Activated T-cell treated with anti-CD3 and anti-CD28 coated beads for 1 hour (primary cell): ENCODE data around the gene ZMYND19.
"Not testable (repeated sequence)": the region's sequence is repeated elsewhere in the genome, so short reads cannot be mapped to it uniquely, and the experiment has no call there.

Experiments used
- DNase-seq: peaks from one replicate; pipeline ENCODE4 v3.0.0-alpha.2; 2020; ENCODE audit warnings: low read depth

ZMYND19 gene

DNA sequence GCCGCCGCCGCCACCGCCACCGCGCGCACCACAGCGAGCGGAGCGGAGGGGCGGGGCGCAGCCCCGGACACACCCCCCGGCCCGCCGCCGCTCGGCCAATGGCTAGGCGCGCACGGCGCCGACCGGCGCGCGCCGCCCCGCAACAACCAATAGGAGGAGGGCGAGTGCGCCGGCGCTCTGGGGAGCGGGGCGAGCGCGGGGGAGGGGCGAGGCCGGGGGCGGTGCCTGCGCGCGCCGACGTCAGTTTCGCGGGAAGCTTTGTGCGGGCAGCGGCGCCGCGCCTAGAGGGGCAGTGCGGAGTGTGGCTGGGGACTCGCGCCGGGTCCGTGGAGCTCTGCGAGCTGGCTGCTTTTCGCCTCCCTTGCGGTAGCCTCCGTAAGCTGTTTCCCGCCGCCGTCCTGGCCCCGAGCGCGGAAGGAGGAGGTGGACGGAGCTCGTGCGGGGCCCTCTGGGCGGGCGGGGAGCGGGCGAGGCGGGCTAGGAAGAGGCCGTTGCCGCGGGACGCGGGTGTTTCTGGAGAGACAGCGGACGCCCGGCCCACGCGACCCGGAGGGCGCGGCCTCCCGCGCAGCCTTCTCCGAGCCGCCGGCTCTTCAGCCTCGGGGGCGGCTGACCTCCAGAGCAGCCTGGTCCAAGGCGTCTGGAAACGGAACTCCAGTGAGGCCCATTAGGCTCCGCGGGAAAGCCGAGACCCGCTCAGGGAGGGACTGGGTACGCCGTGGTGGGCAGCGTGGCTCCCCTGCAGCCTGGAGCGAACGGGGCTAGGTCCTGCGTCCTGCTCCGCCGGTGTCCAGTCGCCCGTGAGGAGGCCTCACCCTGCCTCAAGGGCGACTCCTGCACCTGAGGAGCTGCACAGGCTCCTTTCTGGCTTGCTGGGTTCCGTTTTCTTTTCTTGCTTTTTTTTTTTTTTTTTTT lies at the start of gene ZMYND19:
TSS of gene ZMYND19 (minus strand) at position 44 of the 915 bp plus-strand sequence. CDS start 249 bp downstream, outside the sequence.
- peak; percentile 91 for DNase-seq

DNA sequence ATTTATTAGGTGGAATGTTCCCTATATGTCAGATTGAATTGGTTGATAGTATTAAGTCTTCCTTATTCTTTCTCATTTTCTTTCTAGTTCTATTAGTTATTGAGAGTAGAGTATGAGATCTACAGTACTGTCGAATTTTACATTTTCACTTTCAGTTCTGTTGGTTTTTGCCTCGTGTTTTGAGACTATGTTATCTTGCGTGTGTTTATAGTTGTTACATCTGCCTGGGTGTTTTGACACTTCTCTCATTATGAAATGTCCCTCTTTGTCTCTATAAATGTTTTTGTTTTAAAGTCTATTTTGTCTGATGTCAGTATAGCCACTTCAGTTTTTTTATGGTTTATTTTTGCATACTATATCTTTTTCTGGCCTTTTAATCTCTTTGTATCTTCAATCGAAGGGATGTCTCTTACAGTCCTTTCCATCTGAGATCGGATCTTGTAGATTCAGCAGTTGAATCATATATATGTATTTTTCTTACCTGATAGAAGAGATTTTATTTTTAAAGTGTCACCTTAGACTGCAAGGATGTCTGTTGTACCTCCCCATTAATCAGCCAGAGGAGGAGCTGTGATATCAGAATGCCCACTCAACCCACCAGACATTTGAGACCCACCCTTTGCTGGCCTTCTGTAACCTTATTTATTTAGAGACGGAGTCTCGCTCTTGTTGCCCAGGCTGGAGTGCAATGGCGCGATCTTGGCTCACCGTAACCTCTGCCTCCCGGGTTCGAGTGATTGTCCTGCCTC lies 49.2 kb upstream of the ZMYND19 start:
- no peak for DNase-seq

DNA sequence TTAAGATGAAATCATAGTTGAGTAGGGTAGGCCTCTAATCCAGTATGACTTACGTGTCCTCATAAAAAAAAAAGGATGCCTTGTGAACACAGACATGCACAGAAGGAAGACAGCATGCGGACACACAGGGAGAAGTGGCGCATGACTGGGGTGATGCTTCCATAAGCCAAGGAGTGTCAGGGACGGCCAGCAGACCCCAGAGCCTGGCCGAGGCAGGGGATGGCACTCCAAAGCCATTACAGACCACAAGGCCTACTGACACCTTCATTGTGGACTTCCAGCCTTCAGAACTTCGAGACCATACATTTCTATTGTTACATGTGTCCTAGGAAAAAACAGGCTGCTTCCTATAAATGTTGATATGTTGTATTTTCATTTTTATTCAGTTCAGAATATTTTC lies 48.4 kb upstream of the ZMYND19 start:
- no peak for DNase-seq

DNA sequence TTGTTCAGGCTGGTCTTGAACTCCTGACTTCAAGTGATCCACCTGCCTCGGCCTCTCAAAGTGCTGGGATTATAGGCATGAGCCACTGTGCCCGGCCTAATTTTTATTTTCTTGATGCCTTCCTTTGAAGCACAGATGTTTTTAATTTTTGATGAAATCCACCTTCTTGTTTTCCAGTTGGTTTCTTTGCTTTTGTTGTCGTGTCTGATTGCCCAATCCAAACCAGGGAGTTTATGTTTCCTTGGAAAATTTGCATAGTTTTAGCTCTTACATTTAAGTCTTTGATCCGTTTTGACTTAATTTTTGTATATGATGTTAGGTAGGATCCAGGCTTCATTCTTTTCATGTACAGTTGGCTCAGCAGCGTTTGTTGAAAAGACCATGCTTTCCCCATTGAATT lies 43.7 kb upstream of the ZMYND19 start:
- DNase-seq, result no peak

DNA sequence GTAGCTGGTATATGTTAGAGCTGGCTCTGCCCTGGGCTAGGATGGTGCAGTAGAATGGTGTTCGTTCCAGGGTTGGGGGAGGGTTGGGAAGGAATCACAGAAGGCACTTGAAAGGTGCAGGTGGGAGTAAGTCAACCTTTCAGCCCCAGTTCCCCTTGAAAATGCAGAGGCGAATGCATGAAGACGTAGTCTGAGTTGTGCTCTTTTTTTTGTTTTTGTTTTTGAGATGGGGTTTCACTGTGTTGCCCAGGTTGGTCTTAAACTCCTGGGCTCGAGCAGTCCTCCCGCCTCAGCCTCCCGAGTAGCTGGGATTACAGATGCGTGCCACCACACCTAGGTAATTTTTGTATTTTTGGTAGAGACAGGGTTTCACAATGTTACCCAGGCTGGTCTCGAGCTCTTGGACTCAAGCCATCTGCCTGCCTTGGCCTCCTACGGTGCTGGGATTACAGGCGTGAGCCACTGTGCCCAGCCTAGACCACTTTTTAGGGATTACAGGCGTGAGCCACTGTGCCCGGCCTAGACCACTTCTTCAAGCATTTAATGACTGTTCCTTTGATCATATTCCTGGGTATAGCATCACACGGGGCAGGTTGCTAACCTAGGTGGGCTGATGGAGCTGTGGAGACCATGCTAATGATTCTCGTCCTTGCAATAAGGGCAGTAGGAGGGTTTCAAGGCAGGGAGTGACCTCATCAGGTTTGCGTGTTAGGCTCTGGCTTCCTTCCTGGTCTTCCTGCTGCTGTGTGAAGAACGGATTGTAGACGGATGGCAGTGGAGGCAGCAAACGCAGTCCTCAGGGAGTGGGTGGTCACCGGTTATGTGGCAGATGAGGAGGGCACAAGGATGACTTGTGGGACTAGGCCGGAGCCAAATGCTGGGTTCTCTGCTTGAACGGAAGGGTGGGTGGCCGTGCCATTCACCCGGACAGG lies 42.2 kb upstream of the ZMYND19 start:
- DNase-seq, result no peak

DNA sequence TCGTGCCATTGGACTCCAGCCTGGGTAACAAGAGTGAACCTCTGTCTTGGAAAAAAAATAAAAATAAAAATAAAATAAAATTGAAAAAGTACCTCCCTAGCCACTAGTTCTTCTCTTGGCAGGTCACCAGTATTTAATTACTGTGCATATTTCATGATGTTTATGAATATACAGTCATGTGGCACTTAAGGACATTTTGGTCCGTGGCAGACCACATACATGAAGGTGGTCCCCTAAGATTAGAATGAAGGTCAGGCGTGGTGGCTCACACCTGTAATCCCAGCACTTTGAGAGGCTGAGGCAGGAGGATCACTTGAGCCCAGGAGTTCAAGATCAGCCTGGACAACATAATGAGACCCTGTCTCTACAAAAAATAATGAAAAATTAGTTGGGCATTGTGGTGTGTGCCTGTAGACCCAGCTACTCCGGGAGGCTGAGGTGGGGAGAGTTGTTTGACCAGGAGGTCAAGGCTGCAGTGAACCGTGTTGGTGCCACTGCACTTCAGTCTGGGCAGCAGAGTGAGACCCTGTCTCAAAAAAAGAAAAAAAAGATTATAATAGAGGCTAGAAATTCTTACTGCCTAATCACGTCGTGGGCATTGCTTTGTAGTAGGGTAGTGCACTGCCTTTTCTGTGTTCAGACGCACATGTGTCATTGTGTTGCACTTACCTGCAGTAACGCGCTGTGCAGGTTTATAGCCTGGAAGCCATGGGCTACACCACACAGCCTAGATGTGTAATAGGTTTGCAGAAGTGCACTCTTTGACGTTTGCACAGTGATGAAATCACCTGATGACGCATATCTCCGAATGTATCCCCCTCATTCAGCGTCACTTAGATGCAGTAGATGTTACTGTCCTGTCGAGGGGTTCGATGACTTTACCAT lies 41.3 kb upstream of the ZMYND19 start:
- no peak for DNase-seq

DNA sequence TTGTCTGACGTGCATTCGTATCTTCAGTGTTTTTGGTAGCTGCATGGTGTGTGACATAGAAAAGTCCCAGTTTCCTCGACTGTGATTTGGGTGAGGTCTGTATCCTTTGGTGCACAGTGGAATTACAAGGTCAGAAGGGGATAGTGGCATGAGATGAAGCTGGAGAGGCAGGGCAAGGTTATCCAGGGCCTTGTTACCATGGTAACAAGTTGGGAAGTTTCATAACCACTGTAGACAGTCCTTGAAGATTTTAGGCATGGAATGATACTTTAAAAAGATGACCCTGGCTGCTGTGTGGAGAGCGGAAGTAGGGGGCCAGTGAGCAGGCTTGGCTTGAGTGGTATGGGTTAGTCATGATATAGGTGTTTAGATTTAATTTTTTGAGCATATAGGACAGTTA lies 40.4 kb upstream of the ZMYND19 start:
- no peak for DNase-seq

DNA sequence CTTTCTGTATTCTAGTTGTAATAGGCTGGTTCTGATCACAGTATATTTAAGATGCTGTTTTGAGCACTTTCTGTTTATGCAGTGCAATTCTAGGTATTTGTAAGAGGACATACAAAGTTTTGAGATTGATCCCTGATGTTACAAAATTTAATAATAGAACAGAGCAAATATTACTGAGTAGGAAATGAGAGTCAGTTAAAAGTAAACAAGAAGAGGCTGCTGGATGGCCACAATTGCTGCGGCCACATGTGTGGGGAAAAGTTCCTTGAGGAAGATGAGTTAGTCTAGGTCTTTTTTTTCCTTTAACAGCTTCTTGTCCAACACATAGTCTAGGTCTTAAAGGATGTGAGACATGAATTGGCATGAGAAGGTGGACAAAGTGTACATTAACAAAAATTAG lies 39.8 kb upstream of the ZMYND19 start:
- no peak for DNase-seq

DNA sequence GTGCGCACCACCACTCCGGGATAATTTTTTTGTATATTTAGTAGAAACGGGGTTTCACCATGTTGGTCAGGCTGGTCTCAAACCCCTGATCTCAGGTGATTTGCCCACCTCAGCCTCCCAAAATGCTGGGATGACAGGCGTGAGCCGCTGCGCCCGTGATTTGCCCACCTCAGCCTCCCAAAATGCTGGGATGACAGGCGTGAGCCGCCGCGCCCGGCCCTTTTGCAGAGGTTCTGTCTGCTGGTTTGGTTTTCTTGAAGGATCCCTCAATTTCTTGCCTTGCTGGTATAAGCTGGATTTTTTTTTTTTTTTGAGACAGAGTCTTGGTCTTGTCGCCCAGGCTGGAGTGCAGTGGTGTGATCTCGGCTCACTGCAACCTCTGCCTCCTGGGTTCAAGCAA lies 37.1 kb upstream of the ZMYND19 start:
- DNase-seq, result not testable (repeated sequence)

DNA sequence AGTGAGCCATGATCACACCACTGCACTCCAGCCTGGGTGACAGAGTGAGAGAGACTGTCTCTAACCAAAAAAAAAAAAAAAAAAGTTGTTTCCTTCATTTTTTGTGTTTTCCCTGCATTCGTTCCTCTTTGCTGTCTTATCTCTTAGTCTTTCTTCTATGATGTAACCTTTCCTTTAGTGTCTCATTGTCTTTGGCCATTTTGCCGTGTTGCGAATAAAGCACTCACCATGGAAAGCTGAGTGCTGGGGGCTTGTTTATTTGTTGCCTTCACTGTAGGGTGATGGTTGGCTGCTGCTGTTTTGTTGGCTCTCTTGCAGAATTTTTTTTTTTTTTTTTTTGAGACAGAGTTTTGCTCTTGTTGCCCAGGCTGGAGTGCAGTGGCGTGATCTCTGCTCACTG lies 36.2 kb upstream of the ZMYND19 start:
- no peak for DNase-seq

DNA sequence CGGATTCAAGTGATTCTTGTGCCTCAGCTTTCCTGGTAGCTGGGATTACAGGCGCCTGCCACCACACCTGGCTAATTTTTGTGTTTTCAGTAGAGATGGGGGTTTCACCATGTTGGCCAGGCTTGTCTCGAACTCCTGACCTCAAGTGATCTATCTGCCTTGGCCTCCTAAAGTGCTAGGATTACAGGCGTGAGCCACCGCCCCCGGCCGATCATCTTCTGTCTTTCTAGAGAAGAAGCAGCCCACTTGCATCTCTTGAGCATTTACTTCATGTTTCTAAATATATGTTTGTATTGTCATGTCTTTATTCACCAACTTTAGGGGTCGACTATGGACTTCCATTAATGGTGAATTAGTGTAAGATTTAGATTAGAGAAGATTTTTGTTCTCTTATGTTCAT lies 31.9 kb upstream of the ZMYND19 start:
- not testable (repeated sequence) for DNase-seq

DNA sequence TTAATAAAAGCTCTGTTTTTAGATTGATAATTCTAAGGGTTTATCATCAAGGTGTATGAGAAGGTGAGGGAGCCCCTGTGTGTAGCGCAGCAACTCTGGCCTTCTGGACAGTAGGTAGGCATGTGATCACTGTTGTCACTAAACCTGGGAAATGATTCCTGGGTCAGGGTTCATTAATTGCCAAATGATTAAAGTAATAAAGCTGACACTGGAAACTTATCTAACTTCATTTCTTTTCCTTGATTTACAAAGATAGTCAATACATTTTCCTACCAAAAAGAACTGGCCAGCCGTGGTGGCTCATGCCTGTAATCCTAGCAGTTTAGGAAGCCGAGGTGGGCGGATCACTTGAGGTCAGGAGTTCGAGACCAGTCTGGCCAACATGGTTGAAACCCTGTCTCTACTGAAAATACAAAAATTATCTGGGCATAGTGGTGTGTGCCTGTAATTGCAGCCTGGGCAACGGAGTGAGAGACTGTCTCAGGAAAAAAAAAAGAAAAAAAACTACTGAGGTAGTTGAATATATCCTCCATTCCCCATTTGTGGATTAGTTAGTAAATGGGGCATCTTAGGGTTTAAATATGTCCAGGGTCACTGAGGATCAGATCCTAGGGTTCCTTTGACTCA lies 30.9 kb upstream of the ZMYND19 start:
- DNase-seq, result no peak

DNA sequence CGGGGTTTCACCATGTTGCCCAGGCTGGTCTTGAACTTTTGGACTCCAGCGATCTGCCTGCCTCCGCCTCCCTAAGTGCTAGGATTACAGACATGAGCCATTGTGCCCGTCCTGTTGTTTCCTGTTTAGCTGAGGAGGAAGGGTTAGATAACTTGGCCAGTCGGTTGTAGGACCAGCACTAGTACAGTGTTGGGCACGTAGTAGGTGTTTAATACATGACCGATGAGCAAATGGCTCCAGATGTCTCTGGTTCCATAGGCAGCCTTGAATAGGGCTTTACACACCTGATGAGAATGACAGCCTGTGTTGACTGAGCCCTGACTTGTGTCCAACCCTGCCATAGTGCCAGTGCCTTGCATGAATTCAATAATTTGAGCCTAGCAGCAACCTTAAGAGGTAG lies 30.3 kb upstream of the ZMYND19 start:
- DNase-seq, result no peak

DNA sequence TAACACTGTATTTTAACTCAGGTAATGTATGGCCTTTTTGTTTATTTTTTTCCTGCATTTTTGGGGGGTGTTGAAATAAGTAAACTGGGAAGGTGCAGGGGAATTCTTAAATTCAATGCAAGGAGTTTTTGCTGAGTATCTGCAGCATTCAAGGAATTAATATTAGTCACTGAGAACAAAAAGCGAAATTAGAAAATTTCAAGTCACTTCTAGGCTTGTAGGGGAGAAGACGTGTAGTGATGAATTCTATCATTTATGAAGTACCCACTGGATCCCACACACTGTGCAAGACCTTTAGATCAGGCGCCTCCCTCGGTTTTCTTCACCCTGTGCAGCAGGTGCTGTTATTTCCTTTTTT lies 29.7 kb upstream of the ZMYND19 start:
- no peak for DNase-seq

DNA sequence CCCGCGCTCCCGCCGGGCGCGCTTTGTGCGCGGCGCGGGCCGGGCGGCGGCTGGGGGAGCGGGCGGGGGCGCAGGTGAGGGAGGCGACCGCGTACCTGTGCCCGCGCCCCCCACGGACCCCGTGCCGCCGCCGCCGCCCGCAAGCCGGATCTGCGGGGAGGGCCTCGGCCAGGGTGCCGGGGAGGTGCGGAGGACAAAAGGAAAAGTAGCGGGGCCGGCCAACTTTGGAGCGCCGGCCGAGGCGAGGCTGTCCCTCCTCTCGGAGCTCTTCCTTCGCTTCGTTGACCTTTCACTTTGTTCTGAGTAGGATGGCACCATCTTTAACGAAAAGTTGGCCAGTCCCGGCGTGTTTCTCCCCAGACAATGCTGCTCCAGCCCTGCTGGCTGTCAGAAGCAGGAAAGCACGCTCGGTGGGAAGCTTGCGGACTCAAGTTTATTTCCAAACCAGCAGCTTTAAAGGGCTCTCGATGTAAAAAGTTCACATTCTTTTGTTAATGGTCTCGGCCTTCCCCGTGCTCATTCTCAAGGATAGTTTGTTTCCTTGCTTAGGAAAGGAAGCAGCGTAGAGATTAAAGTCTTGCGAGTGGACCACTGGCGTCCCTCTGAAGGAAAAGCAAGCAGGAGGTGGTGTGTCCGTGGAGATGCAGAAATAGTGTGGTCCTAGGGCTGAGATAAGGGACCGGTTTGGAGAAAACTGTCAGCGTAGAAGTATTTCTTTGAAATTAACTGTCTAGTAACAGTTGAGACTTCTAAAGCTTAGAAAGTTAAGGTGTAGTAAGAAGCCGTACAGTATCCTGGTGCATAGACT lies 29.1 kb upstream of the ZMYND19 start:
- no peak for DNase-seq

DNA sequence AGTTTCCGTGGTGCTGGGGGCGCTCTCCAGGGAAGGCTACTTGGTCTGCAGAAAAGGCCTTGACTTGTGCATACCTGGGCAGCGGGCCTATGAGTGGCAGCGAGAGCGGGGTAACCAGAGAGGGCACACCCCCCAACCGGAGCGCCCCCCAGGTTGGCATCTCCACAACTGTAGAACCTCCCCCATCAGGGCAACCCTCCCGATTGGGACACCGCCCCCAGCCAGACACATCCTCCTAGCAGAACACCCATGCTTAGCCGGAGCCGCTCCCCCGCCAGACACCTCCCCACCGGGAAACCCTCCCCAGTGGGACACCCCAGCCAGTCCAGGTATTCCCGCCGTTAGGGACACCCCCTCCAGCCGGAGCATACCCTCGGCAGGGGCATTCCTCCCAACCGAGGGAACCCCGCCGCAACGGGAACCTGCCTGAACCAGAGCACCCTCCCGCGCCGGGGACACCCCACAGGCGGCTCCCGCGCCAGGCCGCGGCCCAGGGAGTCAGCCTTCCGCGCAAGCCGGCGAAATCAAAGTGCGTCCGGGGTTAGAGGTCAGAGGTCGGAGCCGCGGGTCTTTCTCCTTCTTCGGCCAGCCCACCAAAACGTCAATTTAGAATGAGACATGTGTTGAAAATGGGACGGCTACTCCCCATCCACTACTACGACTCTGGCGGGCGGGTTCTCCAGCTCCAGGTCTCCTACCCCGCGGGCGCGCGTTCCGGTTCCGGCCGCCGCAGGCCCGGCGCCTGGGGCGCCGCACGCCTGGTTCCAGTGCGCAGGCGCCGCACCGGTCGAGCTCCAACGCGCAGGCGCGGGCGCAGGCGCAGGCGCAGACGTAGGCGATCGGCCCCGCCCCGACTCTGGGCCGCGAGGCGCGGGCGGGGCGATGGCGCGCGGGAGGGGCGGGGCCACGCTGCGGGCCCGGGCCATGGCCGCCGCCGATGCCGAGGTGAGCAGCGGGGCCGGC lies 28.1 kb upstream of the ZMYND19 start, which contains the start of gene EHMT1:
TSS of gene EHMT1 (plus strand) at position 901 of the 963 bp plus-strand sequence. CDS start at position 925, 24 bp downstream.
- peak; percentile 88 for DNase-seq

DNA sequence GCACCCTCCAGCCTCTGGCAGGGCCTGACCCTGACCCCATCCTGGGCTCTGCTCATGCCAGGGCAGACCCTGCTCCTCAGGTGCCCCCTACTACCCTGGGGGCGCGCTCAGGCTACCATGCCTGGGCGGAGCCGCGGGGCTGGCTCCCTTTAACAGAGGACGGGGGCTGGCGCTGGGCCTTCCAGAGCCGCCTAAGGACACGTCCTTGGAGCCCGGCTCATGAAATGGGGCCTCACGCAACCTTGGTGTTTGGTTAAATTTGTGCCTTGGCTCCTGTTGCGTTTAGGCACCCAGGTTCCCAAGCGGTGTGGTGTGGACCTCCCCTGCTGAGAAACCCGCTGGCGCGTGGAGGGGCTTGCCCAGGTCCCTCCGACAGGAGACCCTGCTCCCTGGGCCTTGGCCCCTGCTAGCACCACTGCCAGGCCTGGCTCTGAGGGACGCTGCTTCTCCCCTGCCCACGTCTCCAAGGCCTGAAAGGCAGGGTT lies 25.1 kb upstream of the ZMYND19 start:
- no peak for DNase-seq

DNA sequence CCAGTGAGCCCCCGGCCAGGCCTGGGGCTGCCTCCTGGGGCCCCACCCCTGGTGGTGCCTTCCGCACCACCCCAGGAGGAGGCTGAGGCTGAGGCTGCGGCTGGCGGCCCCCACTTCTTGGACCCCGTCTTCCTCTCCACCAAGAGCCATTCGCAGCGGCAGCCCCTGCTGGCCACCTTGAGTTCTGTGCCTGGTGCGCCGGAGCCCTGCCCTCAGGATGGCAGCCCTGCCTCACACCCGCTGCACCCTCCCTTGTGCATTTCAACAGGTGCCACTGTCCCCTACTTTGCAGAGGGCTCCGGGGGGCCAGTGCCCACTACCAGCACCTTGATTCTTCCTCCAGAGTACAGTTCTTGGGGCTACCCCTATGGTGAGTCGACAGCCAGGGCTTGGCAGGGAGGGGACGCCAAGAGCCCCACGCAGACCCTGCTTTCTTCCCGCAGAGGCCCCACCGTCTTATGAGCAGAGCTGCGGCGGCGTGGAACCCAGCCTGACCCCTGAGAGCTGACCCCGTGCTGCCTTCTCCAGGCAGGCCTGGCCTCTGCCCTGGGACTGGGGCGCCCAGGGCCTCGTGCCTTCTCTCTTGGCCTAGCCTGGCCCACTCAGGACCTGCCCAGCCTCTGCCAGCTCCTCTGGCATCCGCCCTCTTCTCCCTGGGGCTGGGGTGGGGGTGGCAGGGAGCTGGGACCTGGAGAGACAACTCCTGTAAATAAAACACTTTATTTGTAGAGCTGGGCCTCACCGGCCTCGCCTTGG lies 24.5 kb upstream of the ZMYND19 start:
- DNase-seq, result no peak
